HepG2 (cell line): ENCODE results near the gene SDC1.

Source experiments
- ARNT ChIP-seq: fragments of 450-650 bp; IDR thresholded peaks from 2 replicates; pipeline ENCODE4 v1.6.1; 2017
- BRD4 ChIP-seq: sonication (generic); formaldehyde crosslinking; IDR thresholded peaks from 2 replicates; pipeline ENCODE4 v1.4.0; 2020; ENCODE audit warnings: missing genetic modification reagents
- BRF2 ChIP-seq: sonication (generic); formaldehyde crosslinking; IDR thresholded peaks from 2 replicates; pipeline ENCODE4 v1.8.1; 2022; ENCODE audit warnings: mild to moderate bottlenecking, missing genetic modification reagents
- CBFB ChIP-seq: sonication (generic); formaldehyde crosslinking; IDR thresholded peaks from 2 replicates; pipeline ENCODE4 v1.4.0; 2020; ENCODE audit warnings: missing genetic modification reagents
- CHD4 ChIP-seq: fragments of 200-600 bp; sonication (generic); IDR thresholded peaks from 2 replicates; pipeline ENCODE4 v1.7.0; 2017; ENCODE audit warnings: mild to moderate bottlenecking, low read length, borderline replicate concordance
- CTCF ChIP-seq: sonication (generic); formaldehyde crosslinking; IDR thresholded peaks from 2 replicates; pipeline ENCODE4 v1.5.0; 2020; ENCODE audit warnings: mild to moderate bottlenecking, missing genetic modification reagents, moderate library complexity
- GLI4 ChIP-seq: sonication (generic); formaldehyde crosslinking; IDR thresholded peaks from 2 replicates; pipeline ENCODE4 v1.5.1; 2020; ENCODE audit warnings: missing genetic modification reagents, mild to moderate bottlenecking, moderate library complexity, borderline replicate concordance
- PCBP2 ChIP-seq: fragments of 200-400 bp; formaldehyde crosslinking; optimal IDR thresholded peaks from 2 replicates; pipeline ENCODE3; 2018; ENCODE audit warnings: low read length, low read depth; ENCODE audit not compliant: poor library complexity, severe bottlenecking
- ZBTB38 ChIP-seq: sonication (generic); formaldehyde crosslinking; IDR thresholded peaks from 2 replicates; pipeline ENCODE4 v1.5.1; 2020; ENCODE audit warnings: mild to moderate bottlenecking, missing genetic modification reagents
- ZFP1 ChIP-seq: IDR thresholded peaks from 2 replicates; pipeline ENCODE4 v1.6.1; 2016
- ZNF510 ChIP-seq: sonication (generic); formaldehyde crosslinking; IDR thresholded peaks from 2 replicates; pipeline ENCODE4 v1.4.0; 2020; ENCODE audit warnings: low read depth, mild to moderate bottlenecking, missing genetic modification reagents
- ZNF710 ChIP-seq: sonication (generic); formaldehyde crosslinking; IDR thresholded peaks from 2 replicates; pipeline ENCODE4 v1.5.0; 2020; ENCODE audit warnings: mild to moderate bottlenecking, missing genetic modification reagents, borderline replicate concordance

GRCh38 chr2:20168048-20168726 is 56.7 kb downstream of the SDC1 start:
- TF ChIP-seq CTCF (CRISPR knock-in tag), result no peak
- no peak for TF ChIP-seq ZNF710
- no peak for TF ChIP-seq ZFP1 (CRISPR knock-in tag)
- TF ChIP-seq CBFB (CRISPR knock-in tag), result no peak
- TF ChIP-seq CHD4, result no peak
- TF ChIP-seq ZBTB38, result no peak
- no peak for TF ChIP-seq ARNT
- no peak for TF ChIP-seq BRF2
- TF ChIP-seq GLI4 (CRISPR knock-in tag), result no peak
- no peak for TF ChIP-seq PCBP2
- no peak for TF ChIP-seq ZNF510
- TF ChIP-seq BRD4, result no peak
